ENCODE results near the gene MYL10. TPM values are rescaled to one million over a fixed set of nuclear protein-coding genes. Genes with fewer than 3 reads are reported as not detected.

Gene MYL10
- total RNA-seq, 2 experiments from 2014 or later, result not detected

GRCh38 chr7:101669307-101669706, 40.2 kb upstream of the MYL10 start:
- POLR2A ChIA-PET, result no interaction called here
- CTCF ChIA-PET, result no interaction called here
- no peak overlapping the region for H3K4me3 Mint-ChIP-seq
- DNase-seq (peak; percentile 27), ATAC-seq (no peak)
- intact Hi-C loops (cut with micrococcal nuclease), result no loop called here
- H3K27ac Mint-ChIP-seq, result no peak overlapping the region
- H3K36me3 Mint-ChIP-seq (ENCODE audit: low read depth), result no peaks in the 10 kb centered on the region
- TF ChIP-seq, protein P1, sequence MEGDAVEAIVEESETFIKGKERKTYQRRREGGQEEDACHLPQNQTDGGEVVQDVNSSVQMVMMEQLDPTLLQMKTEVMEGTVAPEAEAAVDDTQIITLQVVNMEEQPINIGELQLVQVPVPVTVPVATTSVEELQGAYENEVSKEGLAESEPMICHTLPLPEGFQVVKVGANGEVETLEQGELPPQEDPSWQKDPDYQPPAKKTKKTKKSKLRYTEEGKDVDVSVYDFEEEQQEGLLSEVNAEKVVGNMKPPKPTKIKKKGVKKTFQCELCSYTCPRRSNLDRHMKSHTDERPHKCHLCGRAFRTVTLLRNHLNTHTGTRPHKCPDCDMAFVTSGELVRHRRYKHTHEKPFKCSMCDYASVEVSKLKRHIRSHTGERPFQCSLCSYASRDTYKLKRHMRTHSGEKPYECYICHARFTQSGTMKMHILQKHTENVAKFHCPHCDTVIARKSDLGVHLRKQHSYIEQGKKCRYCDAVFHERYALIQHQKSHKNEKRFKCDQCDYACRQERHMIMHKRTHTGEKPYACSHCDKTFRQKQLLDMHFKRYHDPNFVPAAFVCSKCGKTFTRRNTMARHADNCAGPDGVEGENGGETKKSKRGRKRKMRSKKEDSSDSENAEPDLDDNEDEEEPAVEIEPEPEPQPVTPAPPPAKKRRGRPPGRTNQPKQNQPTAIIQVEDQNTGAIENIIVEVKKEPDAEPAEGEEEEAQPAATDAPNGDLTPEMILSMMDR (IDR thresholded peaks at IDR 0.05), result no peak
- H3K4me1 Mint-ChIP-seq (ENCODE audit: low read depth), result no peaks in the 10 kb centered on the region
- H3K27me3 Mint-ChIP-seq, result no peaks in the 10 kb centered on the region
- H3K9me3 Mint-ChIP-seq, result peaks cover 6% of the 10 kb centered on the region

- Mint-ChIP-seq H3K27me3 (no peaks in the 10 kb centered on the region), H3K4me1 (ENCODE audit: low read depth) (no peaks in the 10 kb centered on the region), H3K36me3 (ENCODE audit: low read depth) (no peaks in the 10 kb centered on the region), H3K4me3 (no peak overlapping the region), H3K27ac (no peak overlapping the region), H3K9me3 (peaks cover 6% of the 10 kb centered on the region)
- POLR2A ChIA-PET, result no interaction called here
- CTCF ChIA-PET, result no interaction called here
- TF ChIP-seq, protein P1 (IDR thresholded peaks at IDR 0.05), result no peak
- DNase-seq (no peak), ATAC-seq (no peak)
- intact Hi-C loops (cut with micrococcal nuclease), result no loop called here
Observed at GRCh38 chr7:101668726-101669125, 39.6 kb upstream of the MYL10 start.

DNA sequence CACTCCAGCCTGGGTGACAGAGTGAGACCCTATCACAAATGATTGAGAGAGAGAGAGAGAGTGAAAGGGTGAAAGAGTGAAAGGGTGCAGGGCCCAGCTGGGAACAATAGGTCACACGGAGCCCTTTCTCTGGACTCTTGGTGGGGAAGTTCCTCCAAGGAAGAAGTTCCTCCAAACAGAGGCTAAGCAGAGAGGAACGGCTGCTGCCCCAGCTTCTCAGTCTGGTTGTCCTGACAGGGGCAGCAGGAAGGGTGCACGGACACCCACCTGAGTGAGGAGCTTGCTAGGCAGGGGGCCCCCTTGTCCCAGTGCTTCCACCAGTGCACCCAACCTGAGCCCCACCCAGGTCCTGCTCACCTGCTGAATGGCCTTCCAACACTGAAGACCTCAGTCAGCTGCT, 38.8 kb upstream of the MYL10 start:
- TF ChIP-seq, protein P1 (IDR thresholded peaks at IDR 0.05), result no peak
- H3K27ac Mint-ChIP-seq, result no peak overlapping the region
- CTCF ChIA-PET, result no interaction called here
- DNase-seq, result no peak
- no peaks in the 10 kb centered on the region for H3K4me1 Mint-ChIP-seq (ENCODE audit: low read depth)
- intact Hi-C loops (cut with micrococcal nuclease), result no loop called here
- no peaks in the 10 kb centered on the region for H3K27me3 Mint-ChIP-seq
- H3K4me3 Mint-ChIP-seq, result no peak overlapping the region
- peaks cover 6% of the 10 kb centered on the region for H3K9me3 Mint-ChIP-seq
- H3K36me3 Mint-ChIP-seq (ENCODE audit: low read depth), result no peaks in the 10 kb centered on the region
- ATAC-seq, result no peak
- POLR2A ChIA-PET, result no interaction called here

DNA sequence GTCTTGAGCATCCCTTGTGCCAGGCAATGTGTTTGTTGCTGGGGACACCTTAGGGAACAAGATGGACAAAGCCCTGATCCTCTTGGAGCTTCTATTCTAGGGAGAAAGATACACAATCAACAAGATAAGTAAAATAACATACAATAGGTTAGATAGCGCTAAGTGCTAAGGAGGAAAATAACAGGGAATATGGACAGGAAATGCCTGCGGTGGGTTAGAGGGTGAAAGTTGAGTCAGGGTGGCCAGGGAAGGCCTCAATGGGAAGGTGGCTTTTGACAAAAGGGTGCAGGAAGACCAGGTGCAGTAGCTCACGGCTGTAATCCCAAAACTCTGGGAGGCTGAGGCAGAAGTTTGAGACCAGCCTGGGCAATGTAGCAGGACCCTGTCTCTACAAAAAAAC, 38.3 kb upstream of the MYL10 start:
- CTCF ChIA-PET, result interaction anchor here (1.1 kb wide), 1 partner anchor 569 kb away, joined by 3 read pairs; no protein-coding TSS in a partner anchor
- H3K27me3 Mint-ChIP-seq, result no peaks in the 10 kb centered on the region

GRCh38 chr7:101666741-101667140, 37.6 kb upstream of the MYL10 start:
- intact Hi-C loops (cut with micrococcal nuclease), result no loop called here
- TF ChIP-seq, protein P1 (IDR thresholded peaks at IDR 0.05), result no peak
- no peaks in the 10 kb centered on the region for H3K36me3 Mint-ChIP-seq (ENCODE audit: low read depth)
- no peak for DNase-seq
- H3K4me1 Mint-ChIP-seq (ENCODE audit: low read depth), result no peaks in the 10 kb centered on the region
- POLR2A ChIA-PET, result no interaction called here
- no peaks in the 10 kb centered on the region for H3K27me3 Mint-ChIP-seq
- peaks cover 7% of the 10 kb centered on the region for H3K9me3 Mint-ChIP-seq
- H3K27ac Mint-ChIP-seq, result no peak overlapping the region
- no peak overlapping the region for H3K4me3 Mint-ChIP-seq
- no peak for ATAC-seq
- CTCF ChIA-PET, result interaction anchor here (1.1 kb wide), 1 partner anchor 570 kb away, joined by 3 read pairs; no protein-coding TSS in a partner anchor

More for the DNA sequence above, 38.3 kb upstream of the MYL10 start:
- H3K4me1 Mint-ChIP-seq (ENCODE audit: low read depth), result no peaks in the 10 kb centered on the region
- DNase-seq (no peak), ATAC-seq (no peak)
- TF ChIP-seq, protein P1 (IDR thresholded peaks at IDR 0.05), result no peak
- H3K9me3 Mint-ChIP-seq, result peaks cover 7% of the 10 kb centered on the region
- no peak overlapping the region for H3K27ac Mint-ChIP-seq
- no peaks in the 10 kb centered on the region for H3K36me3 Mint-ChIP-seq (ENCODE audit: low read depth)
- H3K4me3 Mint-ChIP-seq, result no peak overlapping the region
- POLR2A ChIA-PET, result no interaction called here
- intact Hi-C loops (cut with micrococcal nuclease), result no loop called here

Data from activated CD8-positive, alpha-beta T cell treated with anti-CD3 and anti-CD28 coated beads for 36 hours (primary cell).